Endothelial cell of umbilical vein (primary cell): ENCODE measurements around the gene TXNDC2.

Experiments
- CTCF ChIP-seq, 2 donors: IDR thresholded peaks; 1 replicate in 1 of 2; 2 replicates in 1 of 2; pipeline ENCODE4 v1.5.1; 2011; ENCODE audit warnings: low read length in 2 of 2, mild to moderate bottlenecking in 2 of 2, moderate library complexity in 2 of 2, control low read depth in 1 of 2, inconsistent platforms in 1 of 2, low read depth in 1 of 2; ENCODE audit not compliant: insufficient read depth in 1 of 2; ENCODE audit errors: extremely low read depth in 1 of 2
- EZH2 ChIP-seq: IDR thresholded peaks from 2 replicates; pipeline ENCODE4 v1.6.1; 2012; ENCODE audit warnings: borderline replicate concordance, low read depth, mild to moderate bottlenecking, moderate library complexity, low read length, inconsistent platforms; ENCODE audit not compliant: severe bottlenecking
- MAX ChIP-seq: IDR thresholded peaks from 2 replicates; pipeline ENCODE4 v1.6.1; 2011; ENCODE audit not compliant: insufficient read depth, insufficient read length
- POLR2A ChIP-seq: IDR thresholded peaks from 2 replicates; pipeline ENCODE4 v1.6.1; 2012; ENCODE audit warnings: low read depth, mild to moderate bottlenecking, control low read depth, low read length
- POLR2AphosphoS5 ChIP-seq: IDR thresholded peaks from 2 replicates; pipeline ENCODE4 v1.6.1; 2012; ENCODE audit warnings: low read depth, mild to moderate bottlenecking, control low read depth, low read length, moderate library complexity; ENCODE audit not compliant: insufficient read depth

- no peak for TF ChIP-seq CTCF (IDR thresholded peaks at IDR 0.05; ENCODE audit: extremely low read depth in 1 of 2, insufficient read depth in 1 of 2, low read depth in 1 of 2, low read length in 2 of 2)
- no peak for TF ChIP-seq POLR2A
- no peak for TF ChIP-seq POLR2AphosphoS5
- no peak for TF ChIP-seq MAX
- TF ChIP-seq EZH2: no peak
Observed at GRCh38 chr18:9926977-9927376, 41.2 kb downstream of the TXNDC2 start.
